GM12878 (cell line): ENCODE data around the gene ABCC4. TPM values are rescaled to one million over a fixed set of nuclear protein-coding genes. Genes with fewer than 3 reads are reported as not detected.

ENCODE experiments used
- ATAC-seq: fragments of 200-7000 bp; cut with Tn5 transposase; 3 replicates; pipeline ENCODE4 v1.9.1; 2020; ENCODE audit warnings: mild to moderate bottlenecking, moderate library complexity
- BruUV-seq: library from RNA; stranded (reverse); fragments of 400-500 nt; replicated peaks from 2 replicates; lab custom pipeline; 2021; lab: Mats Ljungman, UMichigan
- CTCF ChIA-PET: fragments of 300-600 bp; sonication (Branson Sonifier 250); formaldehyde crosslinking; extraction: SDS; loops from one replicate; lab custom pipeline; 2021; ENCODE audit warnings: inconsistent platforms; lab: Yijun Ruan, JAX
- POLR2A ChIA-PET: fragments of 350-600 bp; formaldehyde crosslinking; extraction: SDS; loops from one replicate; lab custom pipeline; 2021; ENCODE audit warnings: inconsistent platforms; lab: Charles Lee
- RAD21 ChIA-PET: fragments of 300-600 bp; sonication (Branson Sonifier 250); formaldehyde crosslinking; loops from one replicate; lab custom pipeline; 2023; ENCODE audit warnings: antibody characterized with exemption; ENCODE audit not compliant: unreplicated experiment; lab: Charles Lee
- SMC1A ChIA-PET: fragments of 300-600 bp; sonication (Branson Sonifier 250); formaldehyde crosslinking; loops from one replicate; lab custom pipeline; 2023; ENCODE audit not compliant: unreplicated experiment, uncharacterized antibody; lab: Charles Lee
- DNase-seq: peaks from one replicate; pipeline ENCODE4 v3.0.0-alpha.2; 2011; ENCODE audit warnings: low read depth, low spot score
- FAIRE-seq: peaks from 3 replicates; lab custom pipeline; 2011; peaks lifted over from hg19 to GRCh38; lab: Jason Lieb, UNC
- H2AFZ ChIP-seq: 2 replicates; pipeline ENCODE4 v1.6.0; 2011; ENCODE audit warnings: low read depth, low read length, control low read depth; ENCODE audit not compliant: control insufficient read depth
- H3K27ac ChIP-seq: 2 replicates; pipeline ENCODE4 v1.5.1; 2011; ENCODE audit warnings: control low read depth; ENCODE audit not compliant: control insufficient read depth, insufficient read depth
- H3K27me3 ChIP-seq, 2 experiments: replicated peaks in 1 of 2; 2 replicates each; pipeline versions ENCODE4 v1.6.0 to v1.6.1; 2011; ENCODE audit warnings: low read length in 1 of 2; ENCODE audit not compliant: control insufficient read depth in 2 of 2, insufficient read depth in 2 of 2
- H3K36me3 ChIP-seq, 2 experiments: 2 replicates each; pipeline ENCODE4 v1.5.1; 2011; ENCODE audit warnings: low read length in 1 of 2; ENCODE audit not compliant: control insufficient read depth in 2 of 2, insufficient read depth in 2 of 2
- H3K4me1 ChIP-seq: 2 replicates; pipeline ENCODE4 v1.6.1; 2011; ENCODE audit warnings: mild to moderate bottlenecking, low read length, moderate library complexity, mixed read lengths; ENCODE audit not compliant: control insufficient read depth, insufficient read depth
- H3K4me2 ChIP-seq: 2 replicates; pipeline ENCODE4 v1.6.0; 2011; ENCODE audit warnings: control low read depth; ENCODE audit not compliant: control insufficient read depth, insufficient read depth
- H3K4me3 ChIP-seq: fragments of 200-600 bp; sonication (generic); 2 replicates; pipeline ENCODE4 v1.5.1; 2016
- H3K79me2 ChIP-seq: 2 replicates; pipeline ENCODE4 v1.6.0; 2011; ENCODE audit warnings: low read length; ENCODE audit not compliant: control insufficient read depth, insufficient read depth
- H3K9ac ChIP-seq: 2 replicates; pipeline ENCODE4 v1.8.0; 2011; ENCODE audit warnings: low read length, control low read depth, mixed read lengths; ENCODE audit not compliant: control insufficient read depth, insufficient read depth
- H3K9me3 ChIP-seq: replicated peaks from 3 replicates; pipeline ENCODE4 v1.5.1; 2011; ENCODE audit warnings: mild to moderate bottlenecking, low read length; ENCODE audit not compliant: control insufficient read depth, insufficient read depth
- H4K20me1 ChIP-seq: 2 replicates; pipeline ENCODE4 v1.6.0; 2011; ENCODE audit not compliant: control insufficient read depth, insufficient read depth
- CBFB ChIP-seq: IDR thresholded peaks from 2 replicates; pipeline ENCODE4 v1.6.1; 2016; ENCODE audit warnings: antibody characterized with exemption, low read depth
- HCFC1 ChIP-seq: fragments of 150-350 bp; IDR thresholded peaks from 2 replicates; pipeline ENCODE4 v1.6.1; 2014; ENCODE audit warnings: low read length
- JUNB ChIP-seq: IDR thresholded peaks from 2 replicates; pipeline ENCODE4 v1.6.1; 2016; ENCODE audit warnings: antibody characterized with exemption, mild to moderate bottlenecking
- MAX ChIP-seq: IDR thresholded peaks from 2 replicates; pipeline ENCODE4 v1.6.1; 2012; ENCODE audit warnings: low read depth, low read length, improper control_type of control experiment
- PAX5 ChIP-seq: IDR thresholded peaks from 2 replicates; pipeline ENCODE4 v1.6.1; 2011; ENCODE audit warnings: low read depth, low read length, borderline replicate concordance
- PML ChIP-seq: IDR thresholded peaks from 2 replicates; pipeline ENCODE4 v1.6.1; 2012; ENCODE audit warnings: low read length, inconsistent platforms
- SIN3A ChIP-seq: IDR thresholded peaks from 2 replicates; pipeline ENCODE4 v1.6.1; 2012; ENCODE audit warnings: low read depth, low read length, improper control_type of control experiment
- STAT1 ChIP-seq: fragments of 450-650 bp; conservative IDR thresholded peaks from 2 replicates; pipeline ENCODE4 v1.6.1; 2014; ENCODE audit warnings: antibody characterized with exemption, mild to moderate bottlenecking
- SUPT20H ChIP-seq: IDR thresholded peaks from 2 replicates; pipeline ENCODE4 v1.6.1; 2011; ENCODE audit warnings: low read depth, mild to moderate bottlenecking, low read length, moderate library complexity, borderline replicate concordance; ENCODE audit not compliant: control insufficient read depth
- TAF1 ChIP-seq: IDR thresholded peaks from 2 replicates; pipeline ENCODE4 v1.6.1; 2011; ENCODE audit warnings: mild to moderate bottlenecking, low read depth, low read length, borderline replicate concordance
- ZBED1 ChIP-seq: IDR thresholded peaks from 2 replicates; pipeline ENCODE4 v1.6.1; 2016; ENCODE audit warnings: borderline replicate concordance
- ZNF217 ChIP-seq: fragments of 450-650 bp; IDR thresholded peaks from 2 replicates; pipeline ENCODE4 v1.6.1; 2017; ENCODE audit warnings: antibody characterized with exemption, mild to moderate bottlenecking
- ZNF24 ChIP-seq: fragments of 450-650 bp; IDR thresholded peaks from 2 replicates; pipeline ENCODE4 v1.6.1; 2017; ENCODE audit warnings: antibody characterized with exemption, mild to moderate bottlenecking
- WGBS: methylation state at CpG from one replicate; pipeline ENCODE4 v1.1.6; 2016; ENCODE audit warnings: low lambda C conversion rate; ENCODE audit not compliant: insufficient replicate concordance, insufficient coverage; ENCODE audit errors: missing lambda C conversion rate; 5-methylcytosine and 5-hydroxymethylcytosine counted together
- in situ Hi-C: fragments of 300-500 bp; cut with MboI; formaldehyde crosslinking; loops from 9 replicates; pipeline ENCODE4 v1.14.3; 2018; ENCODE audit warnings: mixed read lengths
- intact Hi-C: fragments of 100-400 bp; cut with micrococcal nuclease; formaldehyde crosslinking; loops from one replicate; pipeline ENCODE4 v1.14.2; 2022; ENCODE audit not compliant: unreplicated experiment
- polyA plus RNA-seq, 11 experiments: library from polyadenylated mRNA; depleted of rRNA in 4 of 11; unstranded in 6 of 11; stranded (reverse) in 5 of 11; fragments of >200 nt; fragmentation: Nextera tagmentation in 4 of 11; fragmentation: Illumina TruSeq in 1 of 11; extraction: Ambion mirVana in 4 of 11; extraction: Trizol in 1 of 11; gene quantifications; 1 replicate in 1 of 11; 2 replicates in 10 of 11; pipeline versions ENCODE4 v1.2.1 to v1.2.3, GENCODE V29; 2011 to 2016; ENCODE audit warnings: inconsistent platforms in 2 of 11, missing spikeins in 2 of 11, low read depth in 1 of 11
- total RNA-seq, 4 experiments: library from RNA; depleted of rRNA in 3 of 4; stranded (reverse); fragments of >200 nt in 3 of 4; fragmentation: Illumina TruSeq in 1 of 4; extraction: Trizol in 1 of 4; gene quantifications; 2 replicates each; pipeline versions ENCODE4 v1.2.1 to v1.2.3, GENCODE V29; 2013 to 2021
- TF ChIP-seq, protein P1 (sequence below): fragments of 450-650 bp; conservative IDR thresholded peaks from 2 replicates; pipeline ENCODE4 v1.6.1; 2017; ENCODE audit warnings: mild to moderate bottlenecking, moderate library complexity

Gene ABCC4
- total and polyA plus RNA-seq, 10 of the 15 experiments (the other 5 are each of a cell fraction or from before 2014, with no cell fraction given): 7.2 to 44.4 (median 24.1) TPM

- H3K27ac ChIP-seq: no peak overlapping the region
- no peaks in the 10 kb centered on the region for H3K4me1 ChIP-seq
- H3K36me3 ChIP-seq: peaks cover 0 to 8% of the 10 kb centered on the region in 2 experiments; a peak in 3 of 4 replicates
- ChIA-PET RAD21 (no interaction called here), SMC1A (interaction anchor here (1.1 kb wide), 1 partner anchor 329 kb away, joined by 3 read pairs; no protein-coding TSS in a partner anchor), CTCF (interaction anchor here (1.3 kb wide), 1 partner anchor 49 kb away, joined by 3 read pairs; no protein-coding TSS in a partner anchor), POLR2A (no interaction called here)
- no peak for ATAC-seq
- in situ Hi-C loops (no loop called here), intact Hi-C loops (no loop called here)
- H3K27me3 ChIP-seq: no peaks in the 10 kb centered on the region
- TF ChIP-seq CBFB (no peak), PML (no peak), TAF1 (no peak), MAX (no peak), HCFC1 (no peak), PAX5 (no peak), SUPT20H (no peak), SIN3A (no peak), ZBED1 (no peak), STAT1 (no peak), ZNF24 (no peak), ZNF217 (no peak), JUNB (no peak)
- TF ChIP-seq, protein P1, sequence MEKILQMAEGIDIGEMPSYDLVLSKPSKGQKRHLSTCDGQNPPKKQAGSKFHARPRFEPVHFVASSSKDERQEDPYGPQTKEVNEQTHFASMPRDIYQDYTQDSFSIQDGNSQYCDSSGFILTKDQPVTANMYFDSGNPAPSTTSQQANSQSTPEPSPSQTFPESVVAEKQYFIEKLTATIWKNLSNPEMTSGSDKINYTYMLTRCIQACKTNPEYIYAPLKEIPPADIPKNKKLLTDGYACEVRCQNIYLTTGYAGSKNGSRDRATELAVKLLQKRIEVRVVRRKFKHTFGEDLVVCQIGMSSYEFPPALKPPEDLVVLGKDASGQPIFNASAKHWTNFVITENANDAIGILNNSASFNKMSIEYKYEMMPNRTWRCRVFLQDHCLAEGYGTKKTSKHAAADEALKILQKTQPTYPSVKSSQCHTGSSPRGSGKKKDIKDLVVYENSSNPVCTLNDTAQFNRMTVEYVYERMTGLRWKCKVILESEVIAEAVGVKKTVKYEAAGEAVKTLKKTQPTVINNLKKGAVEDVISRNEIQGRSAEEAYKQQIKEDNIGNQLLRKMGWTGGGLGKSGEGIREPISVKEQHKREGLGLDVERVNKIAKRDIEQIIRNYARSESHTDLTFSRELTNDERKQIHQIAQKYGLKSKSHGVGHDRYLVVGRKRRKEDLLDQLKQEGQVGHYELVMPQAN: no peak
- WGBS: 82% methylated on average over 3 of the region's 3 CpGs
- H4K20me1 ChIP-seq: no peaks in the 10 kb centered on the region
- H3K9ac ChIP-seq: no peak overlapping the region
- H2AFZ ChIP-seq: no peak overlapping the region
- BruUV-seq: no TSS peak
- H3K4me3 ChIP-seq: no peak overlapping the region
- no peak for FAIRE-seq
- DNase-seq: no peak
- H3K79me2 ChIP-seq: no peaks in the 10 kb centered on the region
- no peak overlapping the region for H3K4me2 ChIP-seq
- peaks cover 2% of the 10 kb centered on the region; the same call in 1 of the 3 replicates for H3K9me3 ChIP-seq
Observed at GRCh38 chr13:95140502-95140901, 160.7 kb downstream of the ABCC4 start.
